ENCODE results near the gene COL6A5.
"Not testable (repeated sequence)": the region's sequence is repeated elsewhere in the genome, so short reads cannot be mapped to it uniquely, and the experiment has no call there.

Gene COL6A5

GRCh38 chr3:130348258-130348657, 2.8 kb downstream of the COL6A5 start:
- H3K4me3 ChIP-seq (ENCODE audit: low read length); H3K9ac ChIP-seq (ENCODE audit: low read length); H3K27me3 ChIP-seq (ENCODE audit: control insufficient read depth, insufficient read depth, low read length); H3K36me3 ChIP-seq (ENCODE audit: control insufficient read depth, insufficient read depth, low read length); H3K4me1 ChIP-seq (ENCODE audit: control insufficient read depth, insufficient read depth, low read length); H3K27ac ChIP-seq (ENCODE audit: low read depth, low read length): not testable (repeated sequence)

- no peaks in the 10 kb centered on the region for H3K36me3 ChIP-seq (ENCODE audit: control insufficient read depth, insufficient read depth, low read length)
- H3K4me1 ChIP-seq (ENCODE audit: control insufficient read depth, insufficient read depth, low read length) = no peaks in the 10 kb centered on the region
- H3K9ac ChIP-seq (ENCODE audit: low read length) = no peak overlapping the region
- no peak overlapping the region for H3K4me3 ChIP-seq (ENCODE audit: low read length)
- no peaks in the 10 kb centered on the region for H3K27me3 ChIP-seq (ENCODE audit: control insufficient read depth, insufficient read depth, low read length)
- H3K27ac ChIP-seq (ENCODE audit: low read depth, low read length) = no peak overlapping the region
Observed at GRCh38 chr3:130354430-130354829, 9.0 kb downstream of the COL6A5 start.

GRCh38 chr3:130374033-130374432, 28.6 kb downstream of the COL6A5 start:
- Histone ChIP-seq H3K4me3 (ENCODE audit: low read length) (no peak overlapping the region), H3K27ac (ENCODE audit: low read depth, low read length) (no peak overlapping the region), H3K27me3 (ENCODE audit: control insufficient read depth, insufficient read depth, low read length) (no peaks in the 10 kb centered on the region), H3K9ac (ENCODE audit: low read length) (no peak overlapping the region), H3K4me1 (ENCODE audit: control insufficient read depth, insufficient read depth, low read length) (no peaks in the 10 kb centered on the region), H3K36me3 (ENCODE audit: control insufficient read depth, insufficient read depth, low read length) (no peaks in the 10 kb centered on the region)

GRCh38 chr3:130374908-130375307, 29.4 kb downstream of the COL6A5 start:
- no peak overlapping the region for H3K9ac ChIP-seq (ENCODE audit: low read length)
- no peak overlapping the region for H3K27ac ChIP-seq (ENCODE audit: low read depth, low read length)
- no peaks in the 10 kb centered on the region for H3K27me3 ChIP-seq (ENCODE audit: control insufficient read depth, insufficient read depth, low read length)
- no peak overlapping the region for H3K4me3 ChIP-seq (ENCODE audit: low read length)
- no peaks in the 10 kb centered on the region for H3K4me1 ChIP-seq (ENCODE audit: control insufficient read depth, insufficient read depth, low read length)
- no peaks in the 10 kb centered on the region for H3K36me3 ChIP-seq (ENCODE audit: control insufficient read depth, insufficient read depth, low read length)

GRCh38 chr3:130377960-130378676, 32.6 kb downstream of the COL6A5 start:
- Histone ChIP-seq H3K36me3 (ENCODE audit: control insufficient read depth, insufficient read depth, low read length) (no peaks in the 10 kb centered on the region), H3K4me3 (ENCODE audit: low read length) (no peak overlapping the region), H3K27me3 (ENCODE audit: control insufficient read depth, insufficient read depth, low read length) (no peaks in the 10 kb centered on the region), H3K4me1 (ENCODE audit: control insufficient read depth, insufficient read depth, low read length) (no peaks in the 10 kb centered on the region), H3K27ac (ENCODE audit: low read depth, low read length) (no peak overlapping the region), H3K9ac (ENCODE audit: low read length) (no peak overlapping the region)

- no peaks in the 10 kb centered on the region for H3K36me3 ChIP-seq (ENCODE audit: control insufficient read depth, insufficient read depth, low read length)
- H3K4me3 ChIP-seq (ENCODE audit: low read length) = no peak overlapping the region
- no peaks in the 10 kb centered on the region for H3K27me3 ChIP-seq (ENCODE audit: control insufficient read depth, insufficient read depth, low read length)
- no peak overlapping the region for H3K27ac ChIP-seq (ENCODE audit: low read depth, low read length)
- no peaks in the 10 kb centered on the region for H3K4me1 ChIP-seq (ENCODE audit: control insufficient read depth, insufficient read depth, low read length)
- H3K9ac ChIP-seq (ENCODE audit: low read length) = no peak overlapping the region
Observed at GRCh38 chr3:130378677-130379191, 33.3 kb downstream of the COL6A5 start.

- Histone ChIP-seq H3K27me3 (ENCODE audit: control insufficient read depth, insufficient read depth, low read length) (no peaks in the 10 kb centered on the region), H3K4me1 (ENCODE audit: control insufficient read depth, insufficient read depth, low read length) (no peaks in the 10 kb centered on the region), H3K27ac (ENCODE audit: low read depth, low read length) (no peak overlapping the region), H3K4me3 (ENCODE audit: low read length) (no peak overlapping the region), H3K9ac (ENCODE audit: low read length) (no peak overlapping the region), H3K36me3 (ENCODE audit: control insufficient read depth, insufficient read depth, low read length) (no peaks in the 10 kb centered on the region)
Observed at GRCh38 chr3:130379274-130379673, 33.8 kb downstream of the COL6A5 start.

GRCh38 chr3:130380398-130380797, 34.9 kb downstream of the COL6A5 start:
- Histone ChIP-seq H3K4me3 (ENCODE audit: low read length) (no peak overlapping the region), H3K4me1 (ENCODE audit: control insufficient read depth, insufficient read depth, low read length) (no peaks in the 10 kb centered on the region), H3K9ac (ENCODE audit: low read length) (no peak overlapping the region), H3K27ac (ENCODE audit: low read depth, low read length) (no peak overlapping the region), H3K27me3 (ENCODE audit: control insufficient read depth, insufficient read depth, low read length) (no peaks in the 10 kb centered on the region), H3K36me3 (ENCODE audit: control insufficient read depth, insufficient read depth, low read length) (no peaks in the 10 kb centered on the region)

GRCh38 chr3:130383424-130383823, 38.0 kb downstream of the COL6A5 start:
- Histone ChIP-seq H3K9ac (ENCODE audit: low read length) (no peak overlapping the region), H3K4me1 (ENCODE audit: control insufficient read depth, insufficient read depth, low read length) (no peaks in the 10 kb centered on the region), H3K27ac (ENCODE audit: low read depth, low read length) (no peak overlapping the region), H3K27me3 (ENCODE audit: control insufficient read depth, insufficient read depth, low read length) (no peaks in the 10 kb centered on the region), H3K4me3 (ENCODE audit: low read length) (no peak overlapping the region), H3K36me3 (ENCODE audit: control insufficient read depth, insufficient read depth, low read length) (no peaks in the 10 kb centered on the region)

- H3K27ac ChIP-seq (ENCODE audit: low read depth, low read length) = no peak overlapping the region
- H3K27me3 ChIP-seq (ENCODE audit: control insufficient read depth, insufficient read depth, low read length) = no peaks in the 10 kb centered on the region
- no peaks in the 10 kb centered on the region for H3K36me3 ChIP-seq (ENCODE audit: control insufficient read depth, insufficient read depth, low read length)
- H3K4me3 ChIP-seq (ENCODE audit: low read length) = no peak overlapping the region
- H3K4me1 ChIP-seq (ENCODE audit: control insufficient read depth, insufficient read depth, low read length) = no peaks in the 10 kb centered on the region
- H3K9ac ChIP-seq (ENCODE audit: low read length) = no peak overlapping the region
Observed at GRCh38 chr3:130384476-130385025, 39.1 kb downstream of the COL6A5 start.

GRCh38 chr3:130386604-130387263, 41.3 kb downstream of the COL6A5 start:
- no peaks in the 10 kb centered on the region for H3K4me1 ChIP-seq (ENCODE audit: control insufficient read depth, insufficient read depth, low read length)
- H3K36me3 ChIP-seq (ENCODE audit: control insufficient read depth, insufficient read depth, low read length) = no peaks in the 10 kb centered on the region
- no peak overlapping the region for H3K4me3 ChIP-seq (ENCODE audit: low read length)
- no peaks in the 10 kb centered on the region for H3K27me3 ChIP-seq (ENCODE audit: control insufficient read depth, insufficient read depth, low read length)
- H3K9ac ChIP-seq (ENCODE audit: low read length) = no peak overlapping the region
- no peak overlapping the region for H3K27ac ChIP-seq (ENCODE audit: low read depth, low read length)

GRCh38 chr3:130389743-130390478, 44.4 kb downstream of the COL6A5 start:
- no peak overlapping the region for H3K9ac ChIP-seq (ENCODE audit: low read length)
- no peak overlapping the region for H3K4me3 ChIP-seq (ENCODE audit: low read length)
- H3K27ac ChIP-seq (ENCODE audit: low read depth, low read length) = no peak overlapping the region
- H3K4me1 ChIP-seq (ENCODE audit: control insufficient read depth, insufficient read depth, low read length) = no peaks in the 10 kb centered on the region
- H3K27me3 ChIP-seq (ENCODE audit: control insufficient read depth, insufficient read depth, low read length) = no peaks in the 10 kb centered on the region
- no peaks in the 10 kb centered on the region for H3K36me3 ChIP-seq (ENCODE audit: control insufficient read depth, insufficient read depth, low read length)
